ENCODE data around the gene OGFR. TPM values are rescaled to one million over a fixed set of nuclear protein-coding genes. Genes with fewer than 3 reads are reported as not detected.

Gene OGFR
- total RNA-seq, 1 donor from 2014 or later, result 96.5 TPM

DNA sequence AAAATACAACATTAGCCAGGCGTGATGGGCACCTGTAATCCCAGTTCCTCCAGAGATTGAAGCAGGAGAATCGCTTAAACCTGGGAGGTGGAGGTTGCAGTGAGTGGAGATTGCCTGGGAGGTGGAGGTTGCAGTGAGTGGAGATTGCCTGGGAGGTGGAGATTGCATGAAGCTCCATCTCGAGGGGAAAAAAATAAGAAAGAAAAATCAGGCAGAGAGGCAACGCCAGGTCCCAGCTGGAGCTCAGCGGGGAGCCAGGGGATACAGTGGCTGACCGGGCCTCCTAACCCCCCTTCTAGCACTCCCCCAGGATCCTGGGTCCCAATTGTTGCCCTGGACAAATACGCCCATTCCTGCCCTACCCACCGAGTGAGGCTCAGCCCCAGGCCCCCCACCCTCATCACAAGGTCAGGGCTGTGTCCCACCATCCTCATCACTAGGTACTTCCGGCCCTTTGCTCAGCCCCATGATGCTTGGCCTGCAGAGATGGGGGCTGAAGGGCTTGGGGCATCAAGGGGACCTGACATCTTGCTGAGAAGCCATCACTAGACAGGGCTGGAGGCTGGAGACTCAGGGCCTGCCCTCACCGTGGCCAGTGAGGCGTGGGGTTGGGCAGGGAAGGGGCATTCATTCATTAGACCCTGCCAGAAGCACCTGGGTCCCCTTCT, 1.9 kb downstream of the OGFR start:
- TF ChIP-seq EZH2 (IDR thresholded peaks at IDR 0.05; ENCODE audit: insufficient read depth, low read length), result no peak
- TF ChIP-seq, protein P1, sequence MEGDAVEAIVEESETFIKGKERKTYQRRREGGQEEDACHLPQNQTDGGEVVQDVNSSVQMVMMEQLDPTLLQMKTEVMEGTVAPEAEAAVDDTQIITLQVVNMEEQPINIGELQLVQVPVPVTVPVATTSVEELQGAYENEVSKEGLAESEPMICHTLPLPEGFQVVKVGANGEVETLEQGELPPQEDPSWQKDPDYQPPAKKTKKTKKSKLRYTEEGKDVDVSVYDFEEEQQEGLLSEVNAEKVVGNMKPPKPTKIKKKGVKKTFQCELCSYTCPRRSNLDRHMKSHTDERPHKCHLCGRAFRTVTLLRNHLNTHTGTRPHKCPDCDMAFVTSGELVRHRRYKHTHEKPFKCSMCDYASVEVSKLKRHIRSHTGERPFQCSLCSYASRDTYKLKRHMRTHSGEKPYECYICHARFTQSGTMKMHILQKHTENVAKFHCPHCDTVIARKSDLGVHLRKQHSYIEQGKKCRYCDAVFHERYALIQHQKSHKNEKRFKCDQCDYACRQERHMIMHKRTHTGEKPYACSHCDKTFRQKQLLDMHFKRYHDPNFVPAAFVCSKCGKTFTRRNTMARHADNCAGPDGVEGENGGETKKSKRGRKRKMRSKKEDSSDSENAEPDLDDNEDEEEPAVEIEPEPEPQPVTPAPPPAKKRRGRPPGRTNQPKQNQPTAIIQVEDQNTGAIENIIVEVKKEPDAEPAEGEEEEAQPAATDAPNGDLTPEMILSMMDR (IDR thresholded peaks at IDR 0.05; ENCODE audit: insufficient read depth, low read depth, low read length), result no peak
- DNase-seq (ENCODE audit: low read depth), result no peak
- Mint-ChIP-seq H3K9me3 (ENCODE audit: unreplicated experiment) (no peaks in the 10 kb centered on the region), H3K27me3 (ENCODE audit: low read depth, unreplicated experiment) (no peaks in the 10 kb centered on the region), H3K4me3 (ENCODE audit: unreplicated experiment) (peak overlapping the region; percentile 87), H3K36me3 (ENCODE audit: low read depth, unreplicated experiment) (peaks cover 8% of the 10 kb centered on the region), H3K27ac (ENCODE audit: unreplicated experiment) (peak overlapping the region; percentile 18), H3K4me1 (ENCODE audit: low read depth, unreplicated experiment) (peaks cover 10% of the 10 kb centered on the region)
- Histone ChIP-seq H3K27ac (ENCODE audit: low read depth, low read length) (no peak overlapping the region), H3K9ac (ENCODE audit: low read length) (peak overlapping the region; percentile 87), H3K4me2 (ENCODE audit: low read length) (peak overlapping the region; percentile 96), H3K9me3 (ENCODE audit: insufficient read depth, low read depth, low read length) (no peaks in the 10 kb centered on the region), H4K20me1 (ENCODE audit: insufficient read depth, low read length) (peaks cover 46% of the 10 kb centered on the region), H3K79me2 (ENCODE audit: insufficient read depth, low read length) (peaks cover 29% of the 10 kb centered on the region), H3K27me3 (ENCODE audit: insufficient read depth, low read length) (no peaks in the 10 kb centered on the region), H3K36me3 (ENCODE audit: insufficient read depth, low read length) (peaks cover 7% of the 10 kb centered on the region), H3K4me3 (ENCODE audit: insufficient read depth, low read depth, low read length) (no peak overlapping the region), H2AFZ (ENCODE audit: low read depth, low read length) (no peak overlapping the region), H3K4me1 (ENCODE audit: insufficient read depth, low read length) (peaks cover 13% of the 10 kb centered on the region)
- FAIRE-seq, result no peak

DNA sequence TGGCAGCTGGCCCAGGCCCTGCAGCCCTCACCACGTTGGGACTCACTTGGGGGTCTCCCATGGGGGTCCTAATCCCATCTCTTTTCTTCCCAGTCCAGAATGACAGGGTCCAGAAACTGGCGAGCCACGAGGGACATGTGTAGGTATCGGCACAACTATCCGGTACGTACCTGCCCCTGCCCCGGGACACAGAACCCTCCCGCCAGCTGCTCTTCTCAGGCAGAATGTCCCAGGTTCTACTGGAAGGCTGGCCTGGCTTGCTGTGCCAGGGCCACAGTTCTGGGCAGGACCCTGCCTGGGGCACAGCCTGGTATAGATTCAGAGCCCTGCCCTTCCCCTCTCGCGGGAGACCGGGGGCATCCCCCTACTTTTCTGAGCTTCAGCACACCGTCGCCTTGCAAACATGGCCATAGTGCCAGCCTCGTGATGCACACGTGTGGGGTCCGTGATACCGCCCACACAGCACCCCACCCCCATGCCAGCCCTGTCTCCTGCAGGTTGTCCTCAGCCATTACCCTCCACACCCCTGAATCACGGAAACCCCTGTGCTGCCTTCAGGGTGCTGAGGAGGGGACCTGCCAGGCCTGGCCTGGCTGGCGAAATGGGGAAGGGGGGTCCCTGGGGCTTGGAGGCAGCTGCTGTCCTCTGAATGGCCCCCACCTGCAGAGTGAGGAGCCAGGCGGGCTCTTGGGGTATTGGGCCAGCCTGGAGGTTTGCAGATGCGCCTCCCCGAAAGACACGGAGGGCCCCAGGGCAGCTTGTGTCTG, 3.0 kb downstream of the OGFR start:
- H3K9ac ChIP-seq (ENCODE audit: low read length), result no peak overlapping the region
- DNase-seq (ENCODE audit: low read depth) (no peak), FAIRE-seq (no peak)
- no peak overlapping the region for H3K4me3 Mint-ChIP-seq (ENCODE audit: unreplicated experiment)
- no peak overlapping the region for H3K27ac Mint-ChIP-seq (ENCODE audit: unreplicated experiment)
- peaks cover 29% of the 10 kb centered on the region for H3K79me2 ChIP-seq (ENCODE audit: insufficient read depth, low read length)
- H3K9me3 ChIP-seq (ENCODE audit: insufficient read depth, low read depth, low read length), result no peaks in the 10 kb centered on the region
- no peak overlapping the region for H2AFZ ChIP-seq (ENCODE audit: low read depth, low read length)
- no peak overlapping the region for H3K27ac ChIP-seq (ENCODE audit: low read depth, low read length)
- peaks cover 13% of the 10 kb centered on the region for H3K4me1 ChIP-seq (ENCODE audit: insufficient read depth, low read length)
- H4K20me1 ChIP-seq (ENCODE audit: insufficient read depth, low read length), result peaks cover 46% of the 10 kb centered on the region
- no peaks in the 10 kb centered on the region for H3K27me3 Mint-ChIP-seq (ENCODE audit: low read depth, unreplicated experiment)
- no peaks in the 10 kb centered on the region for H3K9me3 Mint-ChIP-seq (ENCODE audit: unreplicated experiment)
- no peak overlapping the region for H3K4me2 ChIP-seq (ENCODE audit: low read length)
- H3K36me3 Mint-ChIP-seq (ENCODE audit: low read depth, unreplicated experiment), result peaks cover 8% of the 10 kb centered on the region
- TF ChIP-seq, protein P1 (IDR thresholded peaks at IDR 0.05; ENCODE audit: insufficient read depth, low read depth, low read length), result no peak
- TF ChIP-seq EZH2 (IDR thresholded peaks at IDR 0.05; ENCODE audit: insufficient read depth, low read length), result no peak
- H3K4me1 Mint-ChIP-seq (ENCODE audit: low read depth, unreplicated experiment), result peaks cover 10% of the 10 kb centered on the region
- no peak overlapping the region for H3K4me3 ChIP-seq (ENCODE audit: insufficient read depth, low read depth, low read length)
- peaks cover 7% of the 10 kb centered on the region for H3K36me3 ChIP-seq (ENCODE audit: insufficient read depth, low read length)
- no peaks in the 10 kb centered on the region for H3K27me3 ChIP-seq (ENCODE audit: insufficient read depth, low read length)

Measured in astrocyte (in vitro differentiated cells and primary cell).